NCI-H1092 treated with DMSO at 0.1 percent for 48 hours (cell line): ENCODE data around the gene CACNA1I.
"Not testable (repeated sequence)": the region's sequence is repeated elsewhere in the genome, so short reads cannot be mapped to it uniquely, and the experiment has no call there.

Experiments
- DNase-seq: peaks from one replicate; lab custom pipeline; 2025; lab: John Stamatoyannopoulos, UW

Gene CACNA1I

GRCh38 chr22:39718921-39719475 lies 148.4 kb downstream of the CACNA1I start:
- no peak for DNase-seq

- DNase-seq, result no peak
These were observed 149.3 kb downstream of the CACNA1I start for GRCh38 chr22:39719559-39720450.

- DNase-seq, result no peak
These were observed 150.9 kb downstream of the CACNA1I start for GRCh38 chr22:39721206-39722031.

GRCh38 chr22:39722032-39722325 lies 151.4 kb downstream of the CACNA1I start:
- DNase-seq, result no peak

- no peak for DNase-seq
These were observed 151.9 kb downstream of the CACNA1I start for GRCh38 chr22:39722501-39722900.

- no peak for DNase-seq
These were observed 152.9 kb downstream of the CACNA1I start for GRCh38 chr22:39723463-39723862.

- no peak for DNase-seq
These were observed 153.4 kb downstream of the CACNA1I start for GRCh38 chr22:39723899-39724351.

- DNase-seq, result no peak
These were observed 153.8 kb downstream of the CACNA1I start for GRCh38 chr22:39724390-39724789.

GRCh38 chr22:39724857-39725256 lies 154.3 kb downstream of the CACNA1I start:
- DNase-seq, result no peak

- peak; percentile 14 for DNase-seq
These were observed 154.9 kb downstream of the CACNA1I start for GRCh38 chr22:39725351-39726035.

- DNase-seq, result no peak
These were observed 157.0 kb downstream of the CACNA1I start for GRCh38 chr22:39727541-39727940.

- no peak for DNase-seq
These were observed 157.8 kb downstream of the CACNA1I start for GRCh38 chr22:39728236-39728860.

GRCh38 chr22:39729141-39729934 lies 158.8 kb downstream of the CACNA1I start:
- no peak for DNase-seq

- DNase-seq, result no peak
These were observed 160.9 kb downstream of the CACNA1I start for GRCh38 chr22:39731481-39731880.

- DNase-seq, result peak; percentile 57
These were observed 161.5 kb downstream of the CACNA1I start for GRCh38 chr22:39731881-39732555.

- DNase-seq, result no peak
These were observed 162.1 kb downstream of the CACNA1I start for GRCh38 chr22:39732625-39733024.

- no peak for DNase-seq
These were observed 162.6 kb downstream of the CACNA1I start for GRCh38 chr22:39733191-39733590.

- not testable (repeated sequence) for DNase-seq
These were observed 163.5 kb downstream of the CACNA1I start for GRCh38 chr22:39734046-39734445.

GRCh38 chr22:39734866-39735265 lies 164.3 kb downstream of the CACNA1I start:
- no peak for DNase-seq

GRCh38 chr22:39735776-39736175 lies 165.2 kb downstream of the CACNA1I start:
- no peak for DNase-seq
